Glutamatergic neuron (in vitro differentiated cells): ENCODE data around the gene NIFK. TPM values are rescaled to one million over a fixed set of nuclear protein-coding genes. Genes with fewer than 3 reads are reported as not detected.

Source experiments
- DNase-seq: peaks from one replicate; pipeline ENCODE4 v3.0.0; 2022
- H3K27ac Mint-ChIP-seq: one replicate; pipeline ENCODE4 v1.8.0; 2020; ENCODE audit warnings: mild to moderate bottlenecking, mixed read lengths, inconsistent platforms; ENCODE audit not compliant: unreplicated experiment
- H3K27me3 Mint-ChIP-seq: one replicate; pipeline ENCODE4 v1.8.0; 2020; ENCODE audit warnings: mild to moderate bottlenecking, moderate library complexity, mixed read lengths, inconsistent platforms; ENCODE audit not compliant: unreplicated experiment
- H3K36me3 Mint-ChIP-seq: one replicate; pipeline ENCODE4 v1.8.0; 2020; ENCODE audit warnings: mild to moderate bottlenecking, mixed read lengths, inconsistent platforms; ENCODE audit not compliant: unreplicated experiment
- H3K4me1 Mint-ChIP-seq: one replicate; pipeline ENCODE4 v1.8.0; 2020; ENCODE audit warnings: mild to moderate bottlenecking, low read depth, mixed read lengths, inconsistent platforms; ENCODE audit not compliant: unreplicated experiment
- H3K4me3 Mint-ChIP-seq: one replicate; pipeline ENCODE4 v1.8.0; 2020; ENCODE audit warnings: mild to moderate bottlenecking, mixed read lengths, inconsistent platforms; ENCODE audit not compliant: unreplicated experiment
- H3K9me3 Mint-ChIP-seq: one replicate; pipeline ENCODE4 v1.8.0; 2020; ENCODE audit warnings: mild to moderate bottlenecking, moderate library complexity, mixed read lengths, inconsistent platforms; ENCODE audit not compliant: unreplicated experiment
- CTCF ChIP-seq: fragments of 200-600 bp; sonication (generic); IDR thresholded peaks from one replicate; pipeline ENCODE4 v1.5.0; 2021; ENCODE audit not compliant: partially characterized antibody, unreplicated experiment
- total RNA-seq: library from RNA; stranded (reverse); fragmentation: NEBNext Ultra II Directional; extraction: Animal tissue kit (Norgen Biotek cat#: 25700); gene quantifications from one replicate; pipeline ENCODE4 v1.2.1, GENCODE V29; 2021; ENCODE audit not compliant: unreplicated experiment

Gene NIFK
- total RNA-seq, 1 donor from 2014 or later: 38.5 TPM

- Mint-ChIP-seq H3K27me3 (peaks cover 7% of the 10 kb centered on the region), H3K9me3 (peaks cover 5% of the 10 kb centered on the region), H3K27ac (no peak overlapping the region), H3K4me1 (peaks cover 2% of the 10 kb centered on the region), H3K36me3 (no peaks in the 10 kb centered on the region), H3K4me3 (no peak overlapping the region)
- no peak for DNase-seq
- TF ChIP-seq CTCF: no peak
Observed at GRCh38 chr2:121690095-121690494, 46.6 kb downstream of the NIFK start.

- Mint-ChIP-seq H3K27ac (no peak overlapping the region), H3K4me1 (peaks cover 2% of the 10 kb centered on the region), H3K36me3 (peaks cover under 1% of the 10 kb centered on the region), H3K9me3 (peaks cover 5% of the 10 kb centered on the region), H3K4me3 (no peak overlapping the region), H3K27me3 (peaks cover 7% of the 10 kb centered on the region)
- peak; percentile 54 for TF ChIP-seq CTCF
- peak; percentile 28 for DNase-seq
Observed at GRCh38 chr2:121689356-121689755, 47.3 kb downstream of the NIFK start.

- DNase-seq: no peak
- Mint-ChIP-seq H3K27ac (no peak overlapping the region), H3K27me3 (peaks cover 7% of the 10 kb centered on the region), H3K9me3 (peaks cover 9% of the 10 kb centered on the region), H3K36me3 (peaks cover 6% of the 10 kb centered on the region), H3K4me3 (no peak overlapping the region), H3K4me1 (peaks cover 2% of the 10 kb centered on the region)
- TF ChIP-seq CTCF: no peak
Observed at GRCh38 chr2:121688820-121689219, 47.9 kb downstream of the NIFK start.

- no peak for DNase-seq
- peaks cover 20% of the 10 kb centered on the region for H3K36me3 Mint-ChIP-seq
- H3K4me1 Mint-ChIP-seq: peaks cover 2% of the 10 kb centered on the region
- no peak for TF ChIP-seq CTCF
- peaks cover 12% of the 10 kb centered on the region for H3K9me3 Mint-ChIP-seq
- H3K27me3 Mint-ChIP-seq: peaks cover 7% of the 10 kb centered on the region
- no peak overlapping the region for H3K27ac Mint-ChIP-seq
- H3K4me3 Mint-ChIP-seq: no peak overlapping the region
Observed at GRCh38 chr2:121686902-121687301, 49.8 kb downstream of the NIFK start.

GRCh38 chr2:121686218-121686617, 50.5 kb downstream of the NIFK start:
- H3K4me1 Mint-ChIP-seq: peaks cover 2% of the 10 kb centered on the region
- no peak for TF ChIP-seq CTCF
- H3K27ac Mint-ChIP-seq: no peak overlapping the region
- DNase-seq: no peak
- peaks cover 7% of the 10 kb centered on the region for H3K27me3 Mint-ChIP-seq
- peaks cover 12% of the 10 kb centered on the region for H3K9me3 Mint-ChIP-seq
- H3K36me3 Mint-ChIP-seq: peaks cover 25% of the 10 kb centered on the region
- H3K4me3 Mint-ChIP-seq: no peak overlapping the region
